ENCODE results near the gene TCEA2. TPM values are rescaled to one million over a fixed set of nuclear protein-coding genes. Genes with fewer than 3 reads are reported as not detected.

TCEA2 gene
- total RNA-seq, 3 donors from 2014 or later (not counting 1 experiment from before 2014, with no cell fraction given), result 25.0 to 28.7 (median 28.5) TPM

DNA sequence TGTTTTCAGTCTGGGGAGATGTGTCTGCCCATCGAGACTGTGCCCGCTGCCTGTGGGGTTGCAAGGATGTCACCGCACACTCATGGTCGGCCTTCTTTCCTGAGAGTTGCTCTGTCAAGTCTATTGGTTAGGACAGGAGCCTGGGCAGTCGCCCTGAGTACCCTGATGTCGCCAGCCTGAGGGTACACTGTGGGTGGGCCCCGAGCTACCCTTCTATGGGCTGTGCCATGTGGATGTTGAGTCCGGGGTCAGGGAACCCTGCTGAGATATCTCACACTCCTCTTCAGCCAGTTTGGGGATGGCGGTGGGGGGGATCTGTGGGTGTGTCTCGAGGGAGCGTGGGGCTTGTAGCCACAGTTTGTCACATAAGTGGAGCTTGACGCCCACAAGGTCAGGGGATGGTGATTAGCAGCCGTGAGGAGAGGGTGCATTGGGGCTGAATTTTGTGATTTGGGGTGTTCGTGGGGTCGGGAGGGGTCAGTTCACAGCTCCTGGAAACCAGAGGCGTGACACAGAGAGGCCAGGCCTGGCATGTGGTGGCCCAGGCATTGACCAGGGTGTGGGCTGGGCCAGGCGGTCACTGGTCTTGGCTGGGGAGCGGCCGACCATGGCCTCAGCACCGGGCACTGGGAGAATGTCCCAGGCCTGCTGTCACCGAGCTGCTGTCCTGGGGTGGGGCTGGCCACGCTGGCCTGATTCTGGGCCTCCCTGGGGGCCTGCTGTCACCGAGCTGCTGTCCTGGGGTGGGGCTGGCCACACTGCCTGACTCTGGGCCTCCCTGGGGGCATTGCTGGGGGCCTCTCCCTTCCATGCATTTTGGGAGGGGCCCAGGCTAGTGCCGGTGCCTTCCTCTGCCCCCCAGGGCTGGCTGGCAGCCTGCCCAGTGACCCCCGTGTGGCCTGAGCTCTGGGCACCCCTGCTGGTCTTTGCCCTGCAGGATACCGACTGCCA lies 46.0 kb downstream of the TCEA2 start:
- Histone ChIP-seq H3K27me3 (ENCODE audit: control insufficient read depth, insufficient read depth, low read length) (no peaks in the 10 kb centered on the region), H3K4me3 (ENCODE audit: low read length) (no peak overlapping the region), H3K27ac (ENCODE audit: low read length) (no peak overlapping the region), H3K9me3 (ENCODE audit: control insufficient read depth, insufficient read depth, low read length) (no peaks in the 10 kb centered on the region), H3K4me1 (ENCODE audit: control insufficient read depth, insufficient read depth, low read length) (peaks cover 10% of the 10 kb centered on the region), H3K36me3 (ENCODE audit: control insufficient read depth, insufficient read depth, low read length) (no peaks in the 10 kb centered on the region)
- DNase-seq (no peak), ATAC-seq (no peak)
- Mint-ChIP-seq H3K4me1 (peaks cover 0 to 11% of the 10 kb centered on the region in 2 donors), H3K4me3 (no peak overlapping the region), H3K27me3 (ENCODE audit: low read depth in 2 of 2) (peaks cover 0 to 9% of the 10 kb centered on the region in 2 donors), H3K36me3 (no peaks in the 10 kb centered on the region), H3K27ac (no peak overlapping the region), H3K9me3 (no peaks in the 10 kb centered on the region)
- intact Hi-C loops (cut with micrococcal nuclease), result no loop called here
- TF ChIP-seq, protein P1, sequence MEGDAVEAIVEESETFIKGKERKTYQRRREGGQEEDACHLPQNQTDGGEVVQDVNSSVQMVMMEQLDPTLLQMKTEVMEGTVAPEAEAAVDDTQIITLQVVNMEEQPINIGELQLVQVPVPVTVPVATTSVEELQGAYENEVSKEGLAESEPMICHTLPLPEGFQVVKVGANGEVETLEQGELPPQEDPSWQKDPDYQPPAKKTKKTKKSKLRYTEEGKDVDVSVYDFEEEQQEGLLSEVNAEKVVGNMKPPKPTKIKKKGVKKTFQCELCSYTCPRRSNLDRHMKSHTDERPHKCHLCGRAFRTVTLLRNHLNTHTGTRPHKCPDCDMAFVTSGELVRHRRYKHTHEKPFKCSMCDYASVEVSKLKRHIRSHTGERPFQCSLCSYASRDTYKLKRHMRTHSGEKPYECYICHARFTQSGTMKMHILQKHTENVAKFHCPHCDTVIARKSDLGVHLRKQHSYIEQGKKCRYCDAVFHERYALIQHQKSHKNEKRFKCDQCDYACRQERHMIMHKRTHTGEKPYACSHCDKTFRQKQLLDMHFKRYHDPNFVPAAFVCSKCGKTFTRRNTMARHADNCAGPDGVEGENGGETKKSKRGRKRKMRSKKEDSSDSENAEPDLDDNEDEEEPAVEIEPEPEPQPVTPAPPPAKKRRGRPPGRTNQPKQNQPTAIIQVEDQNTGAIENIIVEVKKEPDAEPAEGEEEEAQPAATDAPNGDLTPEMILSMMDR (IDR thresholded peaks at IDR 0.05), result no peak
- WGBS (ENCODE audit: insufficient coverage), result 84% methylated on average over 26 of the region's 26 CpGs

DNA sequence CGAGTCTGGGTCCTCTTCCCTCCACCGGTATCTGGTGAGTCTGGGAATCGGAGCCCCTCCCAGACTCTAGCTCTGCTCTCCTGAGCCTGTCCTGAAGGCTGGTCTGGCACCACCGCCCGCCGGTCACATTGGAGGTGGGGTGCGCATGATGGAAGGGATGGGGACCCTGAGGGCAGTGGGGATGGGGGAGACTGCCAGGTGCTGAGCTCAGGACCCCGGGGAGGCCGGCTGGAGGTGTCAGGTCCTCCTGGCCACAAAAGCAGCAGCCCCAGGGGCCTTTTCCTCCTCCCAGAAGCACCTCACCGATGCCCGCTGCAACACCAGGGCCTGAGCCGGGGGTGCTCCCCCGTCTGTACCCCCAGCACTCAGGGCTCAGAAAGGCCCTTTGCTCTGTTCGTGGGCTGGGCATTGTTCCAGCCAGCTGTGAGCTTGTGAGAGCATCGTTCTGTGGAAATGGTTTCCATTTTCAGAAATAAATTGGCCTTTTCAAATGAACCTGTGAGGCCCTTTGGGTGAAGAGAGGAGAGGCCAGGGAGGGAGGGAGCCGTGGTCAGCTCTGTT lies 46.9 kb downstream of the TCEA2 start:
- H3K4me1 ChIP-seq (ENCODE audit: control insufficient read depth, insufficient read depth, low read length), result peaks cover 10% of the 10 kb centered on the region
- Mint-ChIP-seq H3K27me3 (ENCODE audit: low read depth in 2 of 2) (peaks cover 0 to 6% of the 10 kb centered on the region in 2 donors), H3K27ac (no peak overlapping the region), H3K9me3 (no peaks in the 10 kb centered on the region), H3K4me1 (peaks cover 0 to 11% of the 10 kb centered on the region in 2 donors), H3K4me3 (no peak overlapping the region), H3K36me3 (no peaks in the 10 kb centered on the region)
- no peaks in the 10 kb centered on the region for H3K36me3 ChIP-seq (ENCODE audit: control insufficient read depth, insufficient read depth, low read length)
- ATAC-seq (no peak), DNase-seq (peak in 1 of 2 donors; percentile 7)
- H3K4me3 ChIP-seq (ENCODE audit: low read length), result no peak overlapping the region
- H3K27me3 ChIP-seq (ENCODE audit: control insufficient read depth, insufficient read depth, low read length), result no peaks in the 10 kb centered on the region
- no peak overlapping the region for H3K27ac ChIP-seq (ENCODE audit: low read length)
- intact Hi-C loops (cut with micrococcal nuclease), result no loop called here
- WGBS (ENCODE audit: insufficient coverage), result 75% methylated on average over 16 of the region's 16 CpGs
- TF ChIP-seq, protein P1 (IDR thresholded peaks at IDR 0.05), result no peak
- H3K9me3 ChIP-seq (ENCODE audit: control insufficient read depth, insufficient read depth, low read length), result no peaks in the 10 kb centered on the region

DNA sequence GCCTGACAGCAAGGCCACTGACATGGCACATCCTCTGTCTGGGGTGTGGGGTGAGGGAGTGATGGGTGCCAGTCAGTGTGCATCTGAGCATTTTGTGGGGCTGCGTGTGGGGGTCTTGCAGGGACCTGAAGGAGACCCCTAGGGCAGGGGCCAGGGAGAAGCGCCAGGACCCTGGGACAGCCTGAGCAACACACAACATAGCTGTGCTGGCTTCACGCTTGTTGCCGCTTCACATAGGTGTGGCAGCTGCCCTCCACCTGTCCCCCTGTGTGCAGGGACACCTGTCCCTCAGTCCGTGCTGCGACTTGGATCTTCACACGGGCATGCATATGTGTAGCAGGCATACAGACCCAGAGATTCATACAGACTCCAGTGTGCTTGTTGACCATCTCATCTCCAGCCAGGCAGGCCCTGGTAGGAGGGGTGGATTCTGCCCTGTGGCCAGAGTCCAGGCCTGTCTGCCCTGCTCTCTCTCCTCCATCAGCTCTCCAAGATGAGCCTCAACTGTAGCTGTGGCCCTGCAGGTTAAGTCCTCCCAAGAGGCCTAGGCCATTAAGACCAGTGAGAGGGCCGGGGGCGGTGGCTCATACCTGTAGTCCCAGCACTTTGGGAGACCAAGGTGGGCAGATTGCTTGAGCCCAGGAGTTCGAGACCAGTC lies 47.5 kb downstream of the TCEA2 start:
- H3K4me1 ChIP-seq (ENCODE audit: control insufficient read depth, insufficient read depth, low read length), result peaks cover 10% of the 10 kb centered on the region
- H3K36me3 ChIP-seq (ENCODE audit: control insufficient read depth, insufficient read depth, low read length), result no peaks in the 10 kb centered on the region
- WGBS (ENCODE audit: insufficient coverage), result 89% methylated on average over 10 of the region's 10 CpGs
- no peaks in the 10 kb centered on the region for H3K36me3 Mint-ChIP-seq
- H3K4me1 Mint-ChIP-seq, result peaks cover 0 to 11% of the 10 kb centered on the region in 2 donors
- TF ChIP-seq, protein P1 (IDR thresholded peaks at IDR 0.05), result no peak
- no peak overlapping the region for H3K27ac Mint-ChIP-seq
- no peaks in the 10 kb centered on the region for H3K9me3 Mint-ChIP-seq
- H3K4me3 ChIP-seq (ENCODE audit: low read length), result no peak overlapping the region
- DNase-seq, result no peak
- intact Hi-C loops (cut with micrococcal nuclease), result no loop called here
- no peak overlapping the region for H3K27ac ChIP-seq (ENCODE audit: low read length)
- H3K9me3 ChIP-seq (ENCODE audit: control insufficient read depth, insufficient read depth, low read length), result no peaks in the 10 kb centered on the region
- H3K4me3 Mint-ChIP-seq, result no peak overlapping the region
- peaks cover 0 to 6% of the 10 kb centered on the region in 2 donors for H3K27me3 Mint-ChIP-seq (ENCODE audit: low read depth in 2 of 2)
- no peak for ATAC-seq
- H3K27me3 ChIP-seq (ENCODE audit: control insufficient read depth, insufficient read depth, low read length), result no peaks in the 10 kb centered on the region

Data from natural killer cell (primary cell).